GM10248 (cell line): ENCODE results near the gene CLVS2.

ENCODE experiments used
- CTCF ChIA-PET: fragments of 300-600 bp; sonication (Branson Sonifier 250); formaldehyde crosslinking; extraction: SDS; loops from one replicate; lab custom pipeline; 2021; ENCODE audit warnings: antibody characterized with exemption; lab: Yijun Ruan, JAX
- POLR2A ChIA-PET: fragments of 350-650 bp; sonication (Branson Sonifier 250); formaldehyde crosslinking; extraction: SDS; loops from one replicate; lab custom pipeline; 2020; ENCODE audit warnings: antibody characterized with exemption; lab: Yijun Ruan, JAX
- DNase-seq: peaks from one replicate; pipeline ENCODE4 v3.0.0; 2012; ENCODE audit errors: extremely low spot score
- CTCF ChIP-seq: IDR thresholded peaks from 2 replicates; pipeline ENCODE4 v1.5.1; 2012; ENCODE audit warnings: mild to moderate bottlenecking, low read depth; ENCODE audit errors: extremely low read depth, missing control alignments, control extremely low read depth

Gene CLVS2

DNA sequence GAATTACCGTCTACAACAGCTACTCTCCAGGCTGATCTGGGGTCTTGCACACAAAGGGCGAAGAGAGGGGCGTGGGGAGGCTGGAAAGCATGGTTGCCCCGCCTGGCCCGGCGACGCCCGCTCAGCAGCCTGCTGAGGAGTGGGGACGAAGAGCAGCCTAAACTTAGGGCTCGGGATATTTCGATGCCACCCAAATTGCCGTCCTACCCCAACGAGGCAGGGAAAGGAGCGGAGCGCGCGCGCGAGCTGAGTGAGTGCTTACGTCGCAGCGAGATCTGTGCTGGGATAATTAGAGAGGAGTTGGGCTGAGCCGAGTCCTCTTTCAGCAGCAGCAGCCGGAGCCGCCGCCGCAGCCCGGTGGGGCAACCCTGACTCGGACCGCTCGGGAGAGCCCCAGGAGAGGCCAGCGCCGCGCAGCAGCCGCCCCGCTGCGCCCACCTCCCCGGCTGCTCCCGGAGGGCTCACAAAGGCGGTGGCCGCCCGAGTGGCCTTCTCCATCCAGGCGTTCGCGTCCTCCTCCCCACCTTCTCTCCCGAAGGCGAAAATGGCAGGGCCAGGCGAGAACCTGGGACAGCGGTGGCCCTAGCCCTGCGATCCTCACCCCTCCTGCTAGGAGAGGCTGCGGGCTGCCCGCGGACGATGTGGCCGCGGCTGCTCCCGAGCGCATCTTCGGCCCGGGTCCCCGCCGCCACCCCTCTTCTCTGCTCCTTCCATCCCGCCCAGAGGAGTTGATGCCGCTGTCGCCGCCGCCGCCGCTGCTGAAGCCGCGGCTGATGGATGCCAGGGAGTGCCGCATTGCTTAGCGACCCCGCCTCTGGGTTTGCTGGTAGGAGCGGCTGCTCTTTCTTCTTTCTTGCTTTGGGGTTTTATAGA, at the start of gene CLVS2:
CLVS2 (plus strand) TSS at position 315 of the 873 bp plus-strand sequence. CDS start 1,543 bp downstream, outside the sequence.
- ChIA-PET CTCF (no interaction called here), POLR2A (no interaction called here)
- no peak for TF ChIP-seq CTCF
- DNase-seq, result no peak

GRCh38 chr6:122947355-122947754, 48.7 kb upstream of the CLVS2 start:
- DNase-seq, result peak; percentile 10
- ChIA-PET POLR2A (no interaction called here), CTCF (interaction anchor here (1.0 kb wide), 1 partner anchor 768 kb away, joined by 4 read pairs; no protein-coding TSS in a partner anchor)
- no peak for TF ChIP-seq CTCF

- CTCF ChIA-PET, result interaction anchor here (1.1 kb wide), 1 partner anchor 8 kb away, joined by 3 read pairs; no protein-coding TSS in a partner anchor
- POLR2A ChIA-PET, result no interaction called here
- no peak for DNase-seq
- no peak for TF ChIP-seq CTCF
Observed at GRCh38 chr6:122953766-122954165, 42.3 kb upstream of the CLVS2 start.

- ChIA-PET POLR2A (no interaction called here), CTCF (no interaction called here)
- no peak for DNase-seq
- no peak for TF ChIP-seq CTCF
Observed at GRCh38 chr6:122956376-122956775, 39.7 kb upstream of the CLVS2 start.

DNA sequence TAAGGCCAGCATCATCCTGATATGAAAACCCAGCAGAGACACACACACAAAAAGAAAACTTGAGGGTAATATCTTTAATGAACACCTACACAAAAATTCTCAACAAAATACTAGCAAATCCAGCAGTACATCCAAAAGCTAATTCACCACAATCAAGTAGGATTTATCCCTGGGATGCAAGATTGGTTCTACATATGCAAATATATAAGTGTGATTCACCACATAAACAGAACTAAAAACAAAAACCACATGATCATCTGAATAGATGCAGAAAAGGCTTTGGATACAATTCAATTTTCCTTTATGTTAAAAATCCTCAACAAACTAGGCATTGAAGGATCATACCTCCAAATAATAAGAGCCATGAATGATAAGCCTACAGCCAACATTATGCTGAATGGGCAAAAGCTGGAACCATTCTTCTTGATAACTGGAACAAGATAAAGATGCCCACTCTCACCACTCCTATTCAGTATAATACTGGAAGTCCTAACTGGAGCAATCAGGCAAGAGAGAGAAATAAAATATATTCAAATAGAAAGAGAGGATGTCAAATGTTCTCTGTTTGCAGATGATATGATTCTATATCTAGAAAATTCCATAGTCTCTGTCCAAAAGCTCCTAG, 33.9 kb upstream of the CLVS2 start:
- POLR2A ChIA-PET, result no interaction called here
- CTCF ChIA-PET, result interaction anchor here (1.4 to 2.1 kb wide), 2 partner anchors 8 to 16 kb away, joined by 4 to 5 read pairs; no protein-coding TSS in a partner anchor
- TF ChIP-seq CTCF, result no peak
- DNase-seq, result no peak

DNA sequence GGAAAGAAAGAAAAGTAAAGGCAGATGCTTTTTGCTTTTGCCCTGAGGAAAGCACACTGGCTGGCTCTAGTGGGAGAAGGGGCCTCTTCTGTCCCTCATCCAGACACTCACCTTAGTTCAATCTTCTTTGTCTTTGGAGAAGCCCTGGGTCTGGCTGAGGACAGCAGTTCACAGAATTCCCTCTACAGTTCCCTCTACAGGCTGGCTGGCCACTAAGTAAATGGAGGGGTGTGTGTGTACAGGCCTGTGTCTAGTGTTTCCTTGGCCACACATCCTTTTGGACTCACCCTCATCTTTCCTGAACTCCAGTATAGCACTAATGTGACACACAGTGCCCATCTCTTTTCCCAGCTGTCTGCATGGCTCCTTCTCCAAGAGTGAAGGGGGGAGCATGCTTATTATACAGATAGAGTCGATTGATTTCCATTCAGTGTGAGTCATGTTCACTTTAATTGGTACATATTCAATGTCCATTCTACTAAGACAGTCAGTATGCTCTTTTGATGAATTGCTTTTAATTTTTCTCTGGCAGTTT, 26.0 kb upstream of the CLVS2 start:
- POLR2A ChIA-PET, result no interaction called here
- DNase-seq, result no peak
- CTCF ChIA-PET, result interaction anchor here (1.4 kb wide), 1 partner anchor 9 kb away, joined by 4 read pairs; no protein-coding TSS in a partner anchor
- TF ChIP-seq CTCF, result no peak
